ENCODE results near the gene CHRNB2. TPM values are rescaled to one million over a fixed set of nuclear protein-coding genes. Genes with fewer than 3 reads are reported as not detected.

The CHRNB2 gene
- total RNA-seq, 2 donors from 2014 or later = 0.52 to 7.6 TPM

DNA sequence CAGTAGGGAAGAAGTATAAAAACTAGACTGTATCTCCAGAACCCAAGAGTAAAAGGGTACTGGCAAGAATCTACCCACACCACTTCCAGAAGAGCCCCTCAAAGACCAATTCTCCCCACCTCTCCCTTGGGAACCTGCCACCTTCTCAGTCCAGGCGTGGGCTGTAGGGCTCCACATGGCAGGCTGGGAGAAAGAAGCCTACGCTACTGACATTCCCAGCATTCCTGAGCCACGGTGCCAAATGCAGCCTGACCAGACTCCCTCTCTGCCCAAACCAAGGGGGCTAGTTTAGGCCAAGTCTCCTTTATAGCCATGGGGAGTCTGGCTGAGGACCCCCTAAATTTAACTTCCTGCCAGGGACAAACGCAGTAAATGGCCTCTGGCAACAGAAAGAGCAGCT lies 11.2 kb upstream of the CHRNB2 start:
- Histone ChIP-seq H3K9me3 (no peaks in the 10 kb centered on the region), H3K4me1 (peaks cover 30% of the 10 kb centered on the region), H3K36me3 (replicated peaks in 1 of 2; ENCODE audit: insufficient read depth in 1 of 2, low read depth in 2 of 2) (peaks cover 19 to 37% of the 10 kb centered on the region in 2 donors), H3K27ac (peak overlapping the region in 3 of 4 donors; percentile 1 to 96 (median 90)), H3K4me3 (no peak overlapping the region), H3K27me3 (no peaks in the 10 kb centered on the region)
- peak in 2 of 4 donors; percentile 22 to 27 for DNase-seq
- WGBS, 2 donors = 21 to 31% methylated on average over 2 to 4 of the region's 4 CpGs
- intact Hi-C loops (cut with DNase I) = no loop called here
- ATAC-seq = no peak
- no peak for TF ChIP-seq POLR2A (IDR thresholded peaks at IDR 0.05)
- TF ChIP-seq, protein P1, sequence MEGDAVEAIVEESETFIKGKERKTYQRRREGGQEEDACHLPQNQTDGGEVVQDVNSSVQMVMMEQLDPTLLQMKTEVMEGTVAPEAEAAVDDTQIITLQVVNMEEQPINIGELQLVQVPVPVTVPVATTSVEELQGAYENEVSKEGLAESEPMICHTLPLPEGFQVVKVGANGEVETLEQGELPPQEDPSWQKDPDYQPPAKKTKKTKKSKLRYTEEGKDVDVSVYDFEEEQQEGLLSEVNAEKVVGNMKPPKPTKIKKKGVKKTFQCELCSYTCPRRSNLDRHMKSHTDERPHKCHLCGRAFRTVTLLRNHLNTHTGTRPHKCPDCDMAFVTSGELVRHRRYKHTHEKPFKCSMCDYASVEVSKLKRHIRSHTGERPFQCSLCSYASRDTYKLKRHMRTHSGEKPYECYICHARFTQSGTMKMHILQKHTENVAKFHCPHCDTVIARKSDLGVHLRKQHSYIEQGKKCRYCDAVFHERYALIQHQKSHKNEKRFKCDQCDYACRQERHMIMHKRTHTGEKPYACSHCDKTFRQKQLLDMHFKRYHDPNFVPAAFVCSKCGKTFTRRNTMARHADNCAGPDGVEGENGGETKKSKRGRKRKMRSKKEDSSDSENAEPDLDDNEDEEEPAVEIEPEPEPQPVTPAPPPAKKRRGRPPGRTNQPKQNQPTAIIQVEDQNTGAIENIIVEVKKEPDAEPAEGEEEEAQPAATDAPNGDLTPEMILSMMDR (IDR thresholded peaks at IDR 0.05) = no peak

DNA sequence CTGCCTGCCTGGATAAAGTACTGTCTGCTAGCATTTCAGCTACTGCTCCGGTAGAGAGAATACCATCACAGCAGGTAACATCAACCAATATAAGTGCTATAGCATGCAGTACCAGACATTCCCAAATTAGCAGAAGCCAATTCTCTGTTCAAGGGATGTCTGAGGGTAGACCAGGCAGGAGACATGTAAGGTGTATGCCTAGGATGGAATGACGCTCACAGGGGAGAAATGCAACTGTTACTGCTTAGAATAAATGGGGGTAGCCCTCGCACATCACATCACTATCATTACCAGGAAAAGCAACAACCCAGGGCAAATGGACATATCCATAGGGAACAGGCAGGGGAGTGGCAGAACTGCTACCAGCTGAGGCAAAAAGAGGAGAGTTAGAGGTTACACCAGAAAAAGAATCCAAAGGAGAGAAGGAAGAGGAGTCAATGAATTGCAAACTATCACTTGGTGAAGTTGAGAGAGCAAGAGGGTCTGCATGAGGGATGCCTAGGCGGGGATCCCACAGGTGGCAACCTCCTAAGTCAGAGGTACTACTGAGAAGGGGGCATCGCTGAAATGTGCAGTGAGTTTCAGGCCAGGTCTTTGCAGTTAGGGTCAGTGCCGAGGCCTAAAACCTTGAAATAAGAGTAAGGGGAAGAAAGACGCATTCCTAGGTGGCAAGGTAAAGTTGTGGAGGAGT lies 10.2 kb upstream of the CHRNB2 start:
- H3K27me3 ChIP-seq = no peaks in the 10 kb centered on the region
- H3K27ac ChIP-seq = peak overlapping the region in 3 of 4 donors; percentile 71 to 96 (median 90)
- H3K4me1 ChIP-seq = peaks cover 30% of the 10 kb centered on the region
- TF ChIP-seq POLR2A (IDR thresholded peaks at IDR 0.05) = no peak
- TF ChIP-seq, protein P1 (IDR thresholded peaks at IDR 0.05) = no peak
- DNase-seq = no peak
- H3K4me3 ChIP-seq = peak overlapping the region; percentile 78 to 93
- peaks cover 19 to 28% of the 10 kb centered on the region in 2 donors for H3K36me3 ChIP-seq (replicated peaks in 1 of 2; ENCODE audit: insufficient read depth in 1 of 2, low read depth in 2 of 2)
- ATAC-seq = no peak
- intact Hi-C loops (cut with DNase I) = no loop called here
- WGBS, 2 donors = 4 to 9% methylated on average over 7 of the region's 7 CpGs
- H3K9me3 ChIP-seq = no peaks in the 10 kb centered on the region

- TF ChIP-seq POLR2A (IDR thresholded peaks at IDR 0.05) = no peak
- TF ChIP-seq, protein P1 (IDR thresholded peaks at IDR 0.05) = no peak
- peak within 1 kb of the TSS; percentile 78 to 93 for H3K4me3 ChIP-seq
- DNase-seq (peak; percentile 50 to 59 (median 52)), ATAC-seq (no peak)
- H3K27me3 ChIP-seq = no peaks in the 10 kb centered on the region
- 0 to 1% methylated on average over 6 to 42 of the region's 69 CpGs for WGBS, 2 donors
- peaks cover 19 to 23% of the 10 kb centered on the region in 2 donors for H3K36me3 ChIP-seq (replicated peaks in 1 of 2; ENCODE audit: insufficient read depth in 1 of 2, low read depth in 2 of 2)
- intact Hi-C loops (cut with DNase I) = no loop called here
- H3K27ac ChIP-seq = peak within 1 kb of the TSS; percentile 80 to 96 (median 92)
- H3K9me3 ChIP-seq = no peaks in the 10 kb centered on the region
- peaks cover 30% of the 10 kb centered on the region for H3K4me1 ChIP-seq
Observed at GRCh38 chr1:154557939-154558719, 9.4 kb upstream of the CHRNB2 start, which contains the start of gene UBE2Q1. Gene UBE2Q1 (minus strand): TSS chr1:154558662. CDS start chr1:154558553, 109 bp downstream.

GRCh38 chr1:154558720-154559465 lies 8.7 kb upstream of the CHRNB2 start:
- Histone ChIP-seq H3K4me1 (peaks cover 30% of the 10 kb centered on the region), H3K9me3 (no peaks in the 10 kb centered on the region), H3K36me3 (replicated peaks in 1 of 2; ENCODE audit: insufficient read depth in 1 of 2, low read depth in 2 of 2) (peaks cover 16% of the 10 kb centered on the region in 2 donors), H3K27me3 (no peaks in the 10 kb centered on the region), H3K4me3 (peak overlapping the region in 1 of 2 donors; percentile 35), H3K27ac (peak overlapping the region; percentile 80 to 96 (median 92))
- peak; percentile 99 to 100 (median 99) for DNase-seq
- ATAC-seq = peak; percentile 93
- TF ChIP-seq POLR2A (IDR thresholded peaks at IDR 0.05) = peak in 2 of 3 donors; percentile 66 to 67
- TF ChIP-seq, protein P1 (IDR thresholded peaks at IDR 0.05) = peak in 1 of 7 experiments; percentile 29
- intact Hi-C loops (cut with DNase I) = no loop called here
- 0 to 1% methylated on average over 21 to 55 of the region's 57 CpGs for WGBS, 2 donors
